Epithelial cell of proximal tubule (primary cell): Measurements from ENCODE around the gene PPM1N. TPM values are rescaled to one million over a fixed set of nuclear protein-coding genes. Genes with fewer than 3 reads are reported as not detected.

Experiments
- DNase-seq: peaks from one replicate; pipeline ENCODE4 v3.0.0-alpha.2; 2011; ENCODE audit warnings: low read depth
- H3K4me3 ChIP-seq: 2 replicates; pipeline ENCODE4 v1.5.1; 2011; ENCODE audit warnings: low read depth, mild to moderate bottlenecking, low read length
- total RNA-seq: library from RNA; depleted of rRNA; stranded (reverse); fragments of >200 nt; gene quantifications from 2 replicates; pipeline ENCODE4 v1.2.3, GENCODE V29; 2015
- TF ChIP-seq, protein P1 (sequence below): conservative IDR thresholded peaks from 2 replicates; pipeline ENCODE4 v1.5.1; 2012; ENCODE audit warnings: low read depth, mild to moderate bottlenecking, low read length

Gene PPM1N
- total RNA-seq, 1 donor from 2014 or later: 0.17 TPM

DNA sequence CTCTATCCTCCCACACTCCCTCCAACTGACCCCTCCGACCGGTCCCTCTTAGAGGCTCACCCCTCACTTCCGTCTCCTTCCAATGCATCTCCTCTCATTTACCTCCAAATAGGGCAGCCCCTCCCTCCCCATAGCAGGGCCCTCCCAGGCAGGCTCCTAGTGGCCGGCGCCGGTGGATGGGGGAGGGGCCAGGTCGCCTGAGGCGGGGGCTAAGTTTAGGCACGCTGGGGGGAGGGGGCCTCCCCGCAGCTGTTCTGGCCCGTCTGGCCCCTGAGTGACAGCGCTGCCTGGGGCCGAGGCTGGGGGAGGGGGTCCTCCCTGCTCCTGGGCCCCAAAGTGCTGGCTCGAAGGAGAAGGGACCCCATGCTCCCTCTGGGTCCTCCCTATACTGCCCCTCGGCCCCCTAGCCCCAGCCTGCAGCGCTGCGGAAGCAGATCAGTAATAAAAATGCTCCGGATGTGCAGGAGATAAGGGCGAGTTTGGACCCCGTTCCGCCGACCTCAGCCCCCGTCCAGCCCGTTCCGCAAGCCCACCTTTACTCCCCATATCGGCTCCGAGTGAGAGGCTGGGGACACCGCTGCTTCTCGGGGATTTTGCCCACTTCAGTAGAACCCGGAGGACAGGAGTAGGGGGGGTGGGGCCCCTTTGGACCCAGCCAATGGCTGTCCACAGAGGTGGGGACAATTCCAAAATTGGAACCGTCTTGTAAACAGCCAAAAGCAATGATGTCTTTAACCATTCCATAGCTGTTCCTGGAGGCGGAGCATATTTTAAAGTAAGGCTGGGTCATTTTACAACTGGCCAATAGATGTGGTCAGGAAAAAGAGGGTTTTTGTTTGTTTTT lies 5.4 kb upstream of the PPM1N start:
- TF ChIP-seq, protein P1, sequence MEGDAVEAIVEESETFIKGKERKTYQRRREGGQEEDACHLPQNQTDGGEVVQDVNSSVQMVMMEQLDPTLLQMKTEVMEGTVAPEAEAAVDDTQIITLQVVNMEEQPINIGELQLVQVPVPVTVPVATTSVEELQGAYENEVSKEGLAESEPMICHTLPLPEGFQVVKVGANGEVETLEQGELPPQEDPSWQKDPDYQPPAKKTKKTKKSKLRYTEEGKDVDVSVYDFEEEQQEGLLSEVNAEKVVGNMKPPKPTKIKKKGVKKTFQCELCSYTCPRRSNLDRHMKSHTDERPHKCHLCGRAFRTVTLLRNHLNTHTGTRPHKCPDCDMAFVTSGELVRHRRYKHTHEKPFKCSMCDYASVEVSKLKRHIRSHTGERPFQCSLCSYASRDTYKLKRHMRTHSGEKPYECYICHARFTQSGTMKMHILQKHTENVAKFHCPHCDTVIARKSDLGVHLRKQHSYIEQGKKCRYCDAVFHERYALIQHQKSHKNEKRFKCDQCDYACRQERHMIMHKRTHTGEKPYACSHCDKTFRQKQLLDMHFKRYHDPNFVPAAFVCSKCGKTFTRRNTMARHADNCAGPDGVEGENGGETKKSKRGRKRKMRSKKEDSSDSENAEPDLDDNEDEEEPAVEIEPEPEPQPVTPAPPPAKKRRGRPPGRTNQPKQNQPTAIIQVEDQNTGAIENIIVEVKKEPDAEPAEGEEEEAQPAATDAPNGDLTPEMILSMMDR: no peak
- peak overlapping the region; percentile 58 for H3K4me3 ChIP-seq
- no peak for DNase-seq

DNA sequence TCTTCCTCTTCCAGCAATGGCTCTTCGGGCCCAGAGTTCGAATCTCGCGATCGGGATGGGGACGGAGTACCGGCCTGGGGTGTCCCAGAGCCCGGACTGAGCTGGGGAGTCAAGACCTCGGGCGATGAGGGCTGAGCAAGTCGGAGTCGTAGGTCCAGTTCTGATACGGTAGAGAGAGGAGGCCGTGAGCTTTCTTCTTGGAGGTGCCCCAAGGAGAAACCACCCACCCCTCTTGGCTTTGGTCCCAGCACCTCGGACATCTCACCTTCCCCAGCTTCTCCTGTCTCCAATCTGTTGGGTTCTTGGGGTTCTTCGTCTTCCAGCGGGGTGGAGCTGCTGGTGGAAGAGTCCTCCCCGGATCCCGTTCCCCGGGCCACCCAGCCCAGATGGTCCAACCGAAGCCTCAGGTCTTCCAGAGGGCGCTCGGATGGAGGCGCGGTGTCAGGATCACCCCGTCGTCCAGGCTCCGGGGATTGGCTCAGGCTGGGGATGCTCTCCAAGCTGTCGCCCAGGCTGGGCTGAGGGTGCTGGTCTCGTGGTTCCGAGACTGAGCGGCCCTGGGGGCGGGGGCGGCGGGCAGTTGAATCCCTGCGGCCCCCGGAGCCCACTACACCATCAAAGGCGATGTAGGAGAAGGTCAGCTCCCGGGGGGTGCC lies 3.9 kb upstream of the PPM1N start:
- no peak for DNase-seq
- H3K4me3 ChIP-seq: no peak overlapping the region
- TF ChIP-seq, protein P1: no peak

DNA sequence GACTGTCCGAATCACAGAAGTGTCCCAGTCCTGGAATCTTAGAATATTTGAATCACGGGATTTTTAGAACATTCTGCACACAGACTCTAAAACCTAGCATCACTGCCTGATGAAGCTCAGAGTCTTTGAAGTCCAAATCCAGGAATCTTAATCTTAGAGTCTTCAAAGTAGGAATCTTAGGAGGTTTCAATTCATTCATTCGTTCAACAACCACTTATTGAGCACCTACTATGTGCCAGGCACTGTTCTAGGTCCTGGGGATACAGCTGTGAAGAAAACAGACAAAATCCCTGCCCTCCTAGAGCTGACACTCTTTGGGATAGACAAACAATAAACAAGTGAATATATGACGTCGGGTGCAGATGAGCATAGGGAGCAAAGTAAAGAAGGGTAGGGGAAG lies 3.1 kb upstream of the PPM1N start:
- no peak overlapping the region for H3K4me3 ChIP-seq
- no peak for DNase-seq
- TF ChIP-seq, protein P1: no peak

DNA sequence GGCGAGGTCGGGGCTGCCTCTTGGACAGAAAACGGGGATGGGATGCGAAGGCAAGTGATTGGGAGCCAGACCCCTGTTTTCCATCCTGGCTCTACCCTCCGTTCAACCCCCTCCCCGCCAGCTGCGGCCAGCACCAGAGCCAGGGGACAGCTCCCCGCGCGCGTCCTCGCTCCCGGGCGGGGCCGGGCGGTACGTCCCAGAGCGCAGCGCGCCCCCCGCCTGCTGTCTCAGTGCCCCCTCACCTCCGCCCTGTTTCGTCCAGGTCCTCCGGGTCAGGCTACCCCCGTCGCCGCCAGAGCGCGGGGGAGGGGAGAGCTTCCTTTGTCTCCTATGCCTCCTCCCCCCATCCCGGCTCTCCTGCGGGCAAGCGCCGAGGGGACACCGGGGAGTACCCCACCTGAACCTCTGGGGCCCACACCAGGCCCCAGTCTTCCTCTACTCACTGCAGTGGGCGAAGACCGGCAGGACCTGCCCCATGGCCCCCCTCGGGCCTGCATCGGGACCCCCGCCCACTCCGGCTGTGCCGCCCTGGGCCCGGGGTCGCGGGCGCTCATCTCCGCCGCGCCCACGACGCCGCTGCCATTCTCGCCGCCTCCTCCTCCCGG lies 1.8 kb upstream of the PPM1N start:
- peak overlapping the region; percentile 88 for H3K4me3 ChIP-seq
- DNase-seq: no peak
- TF ChIP-seq, protein P1: no peak

DNA sequence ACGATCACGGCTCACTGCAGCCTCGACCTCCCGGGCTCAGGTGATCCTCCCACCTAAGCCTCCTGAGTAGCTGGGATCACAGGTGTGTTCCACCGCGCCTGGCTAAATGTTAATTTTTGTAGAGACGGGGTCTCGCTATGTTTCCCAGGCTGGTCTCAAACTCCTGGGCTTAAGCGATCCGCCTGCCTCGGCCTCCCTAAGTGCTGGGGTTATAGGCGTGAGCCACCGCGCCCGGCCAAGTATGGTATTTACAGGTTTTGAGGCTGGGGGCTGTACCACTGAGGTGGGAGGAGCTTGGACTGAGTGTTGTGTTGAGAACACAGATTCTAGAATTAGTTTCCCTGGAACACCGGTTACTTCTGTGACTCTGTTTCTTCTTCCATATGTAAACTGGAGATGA lies 452 bp upstream of the PPM1N start:
- no peak for DNase-seq
- TF ChIP-seq, protein P1: no peak
- no peak overlapping the region for H3K4me3 ChIP-seq

DNA sequence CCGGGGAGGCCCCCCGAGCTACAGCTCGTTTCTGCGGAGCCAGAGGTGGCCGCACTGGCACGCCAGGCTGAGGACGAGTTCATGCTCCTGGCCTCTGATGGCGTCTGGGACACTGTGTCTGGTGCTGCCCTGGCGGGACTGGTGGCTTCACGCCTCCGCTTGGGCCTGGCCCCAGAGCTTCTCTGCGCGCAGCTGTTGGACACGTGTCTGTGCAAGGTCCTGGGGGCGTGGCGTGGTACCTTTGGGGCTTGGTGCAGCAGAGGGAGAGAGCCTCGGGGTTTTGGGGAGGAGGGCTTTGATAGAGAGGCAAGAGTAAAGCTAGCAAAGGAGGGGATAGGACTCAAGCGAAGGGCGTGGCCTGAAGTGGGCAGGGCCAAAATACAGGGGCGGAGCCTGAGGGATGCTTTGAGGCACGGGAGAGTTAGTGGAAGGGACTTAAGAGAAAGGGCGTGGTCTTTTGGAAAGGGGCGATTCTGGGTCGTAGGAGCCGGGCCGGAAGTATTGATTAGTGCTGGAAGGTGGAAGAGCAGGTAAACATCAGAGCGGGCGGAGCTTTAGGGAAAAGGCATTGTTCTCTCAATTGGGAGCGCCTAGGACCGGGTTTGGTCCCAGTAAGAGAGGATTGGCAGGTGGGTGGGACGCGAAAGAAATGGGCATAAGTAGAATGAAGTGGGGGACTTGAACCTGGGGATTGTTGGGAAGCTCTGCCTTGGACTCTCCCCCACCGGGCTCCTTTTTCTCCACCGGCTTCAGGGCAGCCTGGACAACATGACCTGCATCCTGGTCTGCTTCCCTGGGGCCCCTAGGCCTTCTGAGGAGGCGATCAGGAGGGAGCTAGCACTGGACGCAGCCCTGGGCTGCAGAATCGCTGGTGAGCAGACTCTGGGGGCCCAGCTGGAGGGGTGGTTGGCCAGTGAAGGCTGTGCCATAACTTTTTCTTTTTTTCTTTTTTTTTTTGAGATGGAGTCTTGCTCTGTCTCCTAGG lies 1.2 kb downstream of the PPM1N start:
- no peak for DNase-seq
- TF ChIP-seq, protein P1: no peak
- H3K4me3 ChIP-seq: no peak overlapping the region
